ENCODE results near the gene FKRP. TPM values are rescaled to one million over a fixed set of nuclear protein-coding genes. Genes with fewer than 3 reads are reported as not detected.

FKRP gene
- total and polyA plus RNA-seq, 8 donors, result 6.0 to 76.3 (median 9.7) TPM

DNA sequence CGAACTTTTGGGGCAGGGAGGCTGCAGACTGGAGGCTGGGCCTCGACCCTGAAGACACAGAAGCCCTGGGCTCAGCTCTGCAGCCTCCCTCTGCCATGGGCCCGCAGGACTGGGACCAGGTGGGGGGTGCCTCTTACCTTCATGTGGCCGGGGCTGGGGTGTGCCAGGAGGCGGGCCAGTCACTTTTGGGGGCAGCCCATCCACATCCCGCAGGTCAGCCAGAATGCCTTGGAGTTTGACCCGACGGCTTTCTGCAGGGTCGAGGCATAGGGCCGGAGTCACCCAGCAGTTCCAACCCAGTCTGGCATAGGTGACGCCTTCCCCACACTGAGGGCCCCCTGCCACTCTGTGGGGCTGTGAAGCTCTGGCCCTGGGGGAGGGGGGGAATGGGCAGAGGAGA is 18.1 kb upstream of the FKRP start:
- Histone ChIP-seq H3K9me3 (no peaks in the 10 kb centered on the region), H3K27ac (peak overlapping the region in 3 of 5 donors; percentile 32 to 37 (median 35)), H3K4me1 (peaks cover 0 to 46% (median 23%) of the 10 kb centered on the region in 4 donors), H3K4me3 (no peak overlapping the region), H3K36me3 (peaks cover 92 to 100% (median 100%) of the 10 kb centered on the region in 4 donors), H3K27me3 (no peaks in the 10 kb centered on the region)
- TF ChIP-seq EP300 (IDR thresholded peaks at IDR 0.05) (no peak), POLR2A (IDR thresholded peaks at IDR 0.05) (no peak), POLR2AphosphoS5 (IDR thresholded peaks at IDR 0.05) (no peak)
- TF ChIP-seq, protein P1, sequence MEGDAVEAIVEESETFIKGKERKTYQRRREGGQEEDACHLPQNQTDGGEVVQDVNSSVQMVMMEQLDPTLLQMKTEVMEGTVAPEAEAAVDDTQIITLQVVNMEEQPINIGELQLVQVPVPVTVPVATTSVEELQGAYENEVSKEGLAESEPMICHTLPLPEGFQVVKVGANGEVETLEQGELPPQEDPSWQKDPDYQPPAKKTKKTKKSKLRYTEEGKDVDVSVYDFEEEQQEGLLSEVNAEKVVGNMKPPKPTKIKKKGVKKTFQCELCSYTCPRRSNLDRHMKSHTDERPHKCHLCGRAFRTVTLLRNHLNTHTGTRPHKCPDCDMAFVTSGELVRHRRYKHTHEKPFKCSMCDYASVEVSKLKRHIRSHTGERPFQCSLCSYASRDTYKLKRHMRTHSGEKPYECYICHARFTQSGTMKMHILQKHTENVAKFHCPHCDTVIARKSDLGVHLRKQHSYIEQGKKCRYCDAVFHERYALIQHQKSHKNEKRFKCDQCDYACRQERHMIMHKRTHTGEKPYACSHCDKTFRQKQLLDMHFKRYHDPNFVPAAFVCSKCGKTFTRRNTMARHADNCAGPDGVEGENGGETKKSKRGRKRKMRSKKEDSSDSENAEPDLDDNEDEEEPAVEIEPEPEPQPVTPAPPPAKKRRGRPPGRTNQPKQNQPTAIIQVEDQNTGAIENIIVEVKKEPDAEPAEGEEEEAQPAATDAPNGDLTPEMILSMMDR (IDR thresholded peaks at IDR 0.05), result no peak
- intact Hi-C loops (cut with DNase I; ENCODE audit: low total_unique reads), result no loop called here
- 82 to 91% (median 85%) methylated on average over 10 to 11 of the region's 11 CpGs for WGBS, 5 donors
- no peak for DNase-seq

- Histone ChIP-seq H3K4me3 (no peak overlapping the region), H3K36me3 (peaks cover 92 to 100% (median 100%) of the 10 kb centered on the region in 4 donors)
- peak in 1 of 2 donors; percentile 64 for DNase-seq
These were observed 17.6 kb upstream of the FKRP start for GRCh38 chr19:46728208-46728607.

GRCh38 chr19:46728693-46729339 is 17.0 kb upstream of the FKRP start:
- Histone ChIP-seq H3K9me3 (no peaks in the 10 kb centered on the region), H3K27ac (peak overlapping the region in 3 of 5 donors; percentile 32 to 37 (median 35)), H3K36me3 (peaks cover 92 to 100% (median 100%) of the 10 kb centered on the region in 4 donors), H3K4me1 (peaks cover 0 to 53% (median 24%) of the 10 kb centered on the region in 4 donors), H3K4me3 (no peak overlapping the region), H3K27me3 (no peaks in the 10 kb centered on the region)
- no peak for TF ChIP-seq POLR2AphosphoS5 (IDR thresholded peaks at IDR 0.05)
- TF ChIP-seq, protein P1 (IDR thresholded peaks at IDR 0.05), result peak in 5 of 7 experiments; percentile 65 to 95 (median 89)
- DNase-seq, result peak; percentile 82 to 90
- intact Hi-C loops (cut with DNase I; ENCODE audit: low total_unique reads), result no loop called here
- WGBS, 5 donors, result 38 to 73% (median 42%) methylated on average over 10 to 20 of the region's 20 CpGs

More at GRCh38 chr19:46728208-46728607, 17.6 kb upstream of the FKRP start:
- intact Hi-C loops (cut with DNase I; ENCODE audit: low total_unique reads), result no loop called here
- TF ChIP-seq POLR2A (IDR thresholded peaks at IDR 0.05) (no peak), EP300 (IDR thresholded peaks at IDR 0.05) (no peak), POLR2AphosphoS5 (IDR thresholded peaks at IDR 0.05) (no peak)
- TF ChIP-seq, protein P1 (IDR thresholded peaks at IDR 0.05), result no peak
- H3K9me3 ChIP-seq, result no peaks in the 10 kb centered on the region
- H3K27ac ChIP-seq, result peak overlapping the region in 3 of 5 donors; percentile 32 to 37 (median 35)
- peaks cover 0 to 51% (median 24%) of the 10 kb centered on the region in 4 donors for H3K4me1 ChIP-seq
- 66 to 91% (median 81%) methylated on average over 10 to 14 of the region's 14 CpGs for WGBS, 5 donors
- H3K27me3 ChIP-seq, result no peaks in the 10 kb centered on the region

- no peak for DNase-seq
- Histone ChIP-seq H3K4me3 (no peak overlapping the region), H3K27ac (no peak overlapping the region), H3K4me1 (peaks cover 0 to 58% (median 24%) of the 10 kb centered on the region in 4 donors), H3K36me3 (peaks cover 91 to 100% (median 99%) of the 10 kb centered on the region in 4 donors), H3K27me3 (no peaks in the 10 kb centered on the region), H3K9me3 (no peaks in the 10 kb centered on the region)
- 80 to 89% (median 87%) methylated on average over 5 to 7 of the region's 7 CpGs for WGBS, 5 donors
- intact Hi-C loops (cut with DNase I; ENCODE audit: low total_unique reads), result no loop called here
- no peak for TF ChIP-seq POLR2AphosphoS5 (IDR thresholded peaks at IDR 0.05)
- TF ChIP-seq EP300 (IDR thresholded peaks at IDR 0.05), result no peak
- TF ChIP-seq, protein P1 (IDR thresholded peaks at IDR 0.05), result no peak
- TF ChIP-seq POLR2A (IDR thresholded peaks at IDR 0.05), result no peak
These were observed 16.2 kb upstream of the FKRP start for GRCh38 chr19:46729696-46730095.

Data from stomach (tissue), 9 donors.